HG03575 (cell line): ENCODE data around the gene STK17A.
A peak's percentile ranks its signal among the peaks of the same experiment; 100 is the strongest.
"Not testable (repeated sequence)": the region's sequence is repeated elsewhere in the genome, so short reads cannot be mapped to it uniquely, and the experiment has no call there.

Source experiments
- ATAC-seq: cut with Tn5 transposase; IDR thresholded peaks from one replicate; pipeline ENCODE4 v1.9.1; 2021; ENCODE audit not compliant: unreplicated experiment, insufficient number of reproducible peaks, low FRiP score; ENCODE audit errors: extremely low read depth

The STK17A gene

DNA sequence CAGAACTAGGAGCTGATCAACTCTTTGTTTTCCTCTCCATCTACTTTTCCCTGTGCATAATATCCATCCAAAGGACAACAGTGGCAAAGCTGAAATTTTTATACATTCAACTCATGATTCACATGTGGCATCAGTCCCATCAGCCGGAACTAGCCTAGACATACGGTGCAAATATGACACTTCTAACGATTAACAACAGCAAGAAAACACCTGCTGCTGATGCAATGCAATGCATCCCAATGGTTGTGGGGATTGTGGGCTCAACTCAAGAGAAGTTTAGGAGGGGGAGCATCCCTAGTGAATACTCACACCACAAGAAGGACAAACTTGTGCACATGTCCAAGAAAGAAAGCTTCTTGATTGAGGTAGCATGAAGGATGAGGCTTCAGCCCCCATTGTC lies 20.5 kb upstream of the STK17A start:
- no peak for ATAC-seq

GRCh38 chr7:43565786-43566185 lies 17.1 kb upstream of the STK17A start:
- no peak for ATAC-seq

DNA sequence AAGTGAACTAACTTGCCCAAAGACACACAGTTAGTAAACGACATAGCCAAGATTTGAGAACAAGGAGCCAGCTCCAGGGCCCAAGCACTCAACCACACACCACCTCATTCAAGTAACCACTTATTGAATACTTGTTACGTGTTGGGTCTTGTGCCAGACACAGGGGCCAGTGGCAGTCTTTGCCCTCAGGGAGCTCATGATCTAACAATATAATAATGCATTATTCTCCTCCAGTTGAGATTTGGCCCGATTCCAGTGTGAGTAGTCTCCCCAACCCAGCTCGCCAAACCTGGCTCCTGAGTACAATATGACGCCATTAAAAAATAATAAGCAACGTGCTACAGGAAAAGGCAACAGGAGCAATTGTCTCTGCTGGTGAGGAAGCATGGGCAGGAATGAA lies 14.4 kb upstream of the STK17A start:
- no peak for ATAC-seq

DNA sequence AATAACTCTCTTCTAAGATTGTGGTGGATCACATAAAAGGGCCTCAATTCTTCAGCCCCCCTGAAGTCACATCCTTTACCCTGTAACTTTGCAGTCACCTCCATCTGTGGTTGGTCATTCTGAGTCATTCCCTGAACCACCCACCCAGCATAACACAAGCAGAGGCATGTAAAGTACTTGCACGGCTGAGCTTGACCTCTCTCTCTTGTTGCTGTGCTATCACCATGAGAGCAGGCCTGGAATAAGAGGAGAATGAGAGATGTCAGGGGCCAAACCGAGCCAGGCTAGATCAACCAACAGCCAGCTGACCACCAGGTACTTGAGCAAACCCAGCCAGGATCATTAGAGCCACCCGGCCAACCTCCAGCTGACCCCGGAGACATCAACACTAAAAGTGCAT lies 13.5 kb upstream of the STK17A start:
- ATAC-seq, result peak; percentile 50

- no peak for ATAC-seq
These were observed 12.1 kb upstream of the STK17A start for GRCh38 chr7:43570688-43571365.

- ATAC-seq, result no peak
These were observed 10.3 kb upstream of the STK17A start for GRCh38 chr7:43572516-43573049.

DNA sequence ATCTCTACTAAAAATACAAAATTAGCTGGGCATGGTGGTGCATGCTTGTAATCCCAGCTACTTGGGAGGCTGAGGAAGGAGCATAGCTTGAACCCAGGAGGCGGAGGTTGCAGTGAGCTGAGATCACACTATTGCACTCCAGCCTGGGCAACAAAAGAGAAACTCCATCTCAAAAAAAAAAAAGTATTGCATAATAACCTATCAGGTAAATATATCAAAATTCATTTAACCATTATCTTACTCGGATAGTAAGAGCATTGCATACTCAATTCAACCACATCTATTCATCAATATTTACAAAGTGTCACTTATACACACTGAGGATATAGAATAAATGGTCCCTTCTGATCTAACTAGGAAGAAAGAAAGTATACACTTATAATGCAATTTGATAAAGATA lies 9.1 kb upstream of the STK17A start:
- ATAC-seq, result not testable (repeated sequence)

GRCh38 chr7:43575506-43575905 lies 7.4 kb upstream of the STK17A start:
- no peak for ATAC-seq

GRCh38 chr7:43576241-43576640 lies 6.7 kb upstream of the STK17A start:
- no peak for ATAC-seq

DNA sequence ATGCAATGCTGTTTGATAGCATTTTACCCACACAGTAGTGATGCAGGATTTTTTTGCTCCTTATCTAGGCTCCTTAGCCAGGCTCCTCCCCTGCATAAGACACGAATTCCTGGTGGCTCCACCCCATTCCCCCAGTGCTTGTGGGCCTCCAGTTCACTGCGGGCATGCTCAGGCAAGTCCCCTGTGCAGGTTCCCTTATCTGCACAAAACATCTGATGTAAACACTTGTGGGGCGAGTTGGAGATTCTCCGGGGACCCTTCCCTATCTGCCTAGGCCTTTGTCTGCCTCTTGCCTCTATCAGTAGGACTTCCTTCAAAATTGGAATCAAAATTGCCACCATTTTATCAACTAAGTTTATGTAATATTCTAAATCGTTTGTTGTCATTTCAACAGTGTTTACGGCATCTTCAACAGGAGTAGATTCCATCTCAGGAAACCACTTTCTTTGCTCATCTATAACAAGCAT lies 5.4 kb upstream of the STK17A start:
- no peak for ATAC-seq

DNA sequence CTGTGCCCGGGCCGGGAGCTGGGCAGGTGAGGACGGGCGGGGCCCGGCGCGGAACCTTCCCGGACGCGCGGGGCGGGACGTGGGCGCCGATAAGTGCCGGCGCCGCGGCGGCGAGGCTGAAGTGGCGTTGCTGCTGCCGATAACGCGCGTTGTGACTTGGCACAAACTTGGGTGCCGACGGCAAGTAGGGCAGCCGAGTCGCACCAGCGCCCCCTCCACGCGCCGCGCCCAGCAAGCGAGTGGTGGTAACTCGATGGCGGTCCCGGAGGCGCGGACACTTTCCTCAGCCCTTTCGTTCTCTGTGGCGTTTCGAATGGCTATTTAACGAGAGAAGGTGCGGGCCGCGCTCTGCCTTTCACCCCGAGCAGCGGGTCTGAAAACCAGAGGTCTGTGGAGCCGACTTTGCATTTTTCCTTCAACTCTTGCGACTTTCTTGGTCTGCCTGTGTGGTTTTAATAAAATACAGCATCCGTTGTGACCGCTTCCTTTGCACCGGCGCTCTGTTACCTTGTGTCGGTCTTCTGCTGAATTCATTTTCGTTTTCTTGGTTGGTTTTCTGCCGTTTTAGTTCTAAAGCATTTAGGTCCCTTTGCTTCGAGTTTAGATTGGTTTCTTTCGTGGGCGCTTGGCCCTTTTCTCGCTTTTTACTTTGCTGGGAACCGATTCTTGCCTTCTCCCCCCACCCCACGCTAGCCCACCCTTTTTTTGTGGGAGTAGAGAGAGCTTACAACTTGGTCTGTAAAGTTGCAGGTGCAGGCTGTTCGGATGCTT lies 701 bp downstream of the STK17A start:
- ATAC-seq, result no peak

DNA sequence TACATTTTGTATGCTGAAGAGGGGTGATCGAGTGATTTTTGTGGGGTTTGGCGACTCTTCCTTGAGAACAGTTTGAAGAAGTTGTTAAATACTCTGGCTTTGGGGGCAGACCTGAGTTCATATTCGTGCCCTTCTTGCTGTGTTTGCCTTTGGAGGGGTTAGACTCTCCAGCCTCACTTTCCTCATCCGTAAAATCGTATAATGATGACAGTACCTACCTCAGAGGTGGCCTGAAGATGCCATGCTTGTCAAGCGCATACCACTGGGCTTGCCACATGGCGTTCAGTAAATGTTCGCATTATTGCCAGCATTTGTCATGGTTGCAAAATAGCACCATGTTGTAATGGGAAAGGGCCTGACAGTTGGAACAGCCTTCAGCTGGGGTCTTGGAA lies 1.3 kb downstream of the STK17A start:
- no peak for ATAC-seq

DNA sequence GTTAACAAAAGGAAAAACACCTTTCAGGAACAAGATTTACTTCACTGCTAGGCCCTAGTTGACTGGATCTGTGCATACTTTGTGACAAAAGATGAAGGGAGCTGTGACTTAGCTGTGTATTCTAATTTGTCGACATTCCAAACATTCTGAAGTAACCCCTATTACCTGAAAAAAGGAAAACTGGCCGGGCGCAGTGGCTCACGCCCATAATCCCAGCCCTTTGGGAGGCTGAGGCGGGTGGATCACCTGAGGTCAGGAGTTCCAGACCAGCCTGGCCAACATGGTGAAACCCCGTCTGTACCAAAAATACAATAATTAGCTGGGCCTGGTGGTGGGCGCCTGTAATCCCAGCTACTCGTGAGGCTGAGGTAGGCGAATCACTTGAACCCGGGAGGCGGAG lies 1.8 kb downstream of the STK17A start:
- not testable (repeated sequence) for ATAC-seq

DNA sequence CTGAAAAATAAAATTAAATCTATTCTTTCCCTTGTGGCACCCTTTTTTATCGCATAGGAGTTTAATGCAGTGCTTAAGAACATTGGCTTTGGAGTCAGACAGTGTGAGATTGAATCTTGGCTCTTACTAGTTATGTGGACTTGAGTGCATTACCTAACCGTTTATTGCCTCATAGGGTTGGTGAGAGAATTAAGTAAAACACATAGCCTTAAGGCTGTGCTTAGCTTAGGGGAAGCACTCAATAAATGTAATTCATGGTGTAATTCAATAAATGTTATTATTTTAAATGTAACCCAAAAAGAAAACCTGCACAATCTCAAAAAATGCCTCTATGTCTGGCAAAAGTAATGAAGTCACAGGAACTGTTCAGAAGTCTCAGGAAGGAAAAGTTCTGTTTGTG lies 2.7 kb downstream of the STK17A start:
- ATAC-seq, result no peak

GRCh38 chr7:43586251-43586900 lies 3.5 kb downstream of the STK17A start:
- no peak for ATAC-seq

- ATAC-seq, result no peak
These were observed 5.7 kb downstream of the STK17A start for GRCh38 chr7:43588477-43589132.

DNA sequence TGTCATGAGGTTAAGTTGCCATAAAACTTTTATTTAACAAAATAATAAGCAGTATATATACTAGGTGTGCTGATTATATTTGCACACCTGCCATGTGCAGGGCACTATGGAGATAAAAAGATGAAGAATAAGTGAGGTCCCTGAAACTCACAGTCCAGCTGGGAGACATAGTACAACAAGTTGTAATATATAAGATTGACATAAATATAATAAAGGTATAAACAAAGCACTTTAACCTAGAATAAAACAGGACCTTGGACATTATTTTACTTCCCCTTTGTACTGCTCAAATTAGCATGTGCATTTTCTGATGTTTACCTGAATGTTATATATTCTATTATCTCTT lies 6.2 kb downstream of the STK17A start:
- ATAC-seq, result no peak

DNA sequence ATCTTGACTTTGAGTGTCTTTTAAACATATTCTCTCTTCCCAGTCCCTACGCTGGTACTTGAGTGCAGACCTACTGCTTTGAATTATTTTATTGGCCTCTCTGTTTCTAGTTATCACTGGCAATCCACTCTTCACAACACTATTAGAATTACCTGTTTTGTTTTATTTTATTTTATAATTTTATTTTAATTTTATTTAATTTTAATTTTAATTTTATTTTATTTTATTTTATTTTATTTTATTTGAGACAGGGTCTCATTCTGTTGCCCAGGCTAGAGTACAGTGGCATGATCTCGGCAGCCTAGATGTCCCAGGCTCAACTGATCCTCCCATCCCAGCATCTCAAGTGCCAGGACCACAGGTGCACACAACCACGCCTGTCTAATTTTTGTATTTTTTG lies 6.8 kb downstream of the STK17A start:
- no peak for ATAC-seq

DNA sequence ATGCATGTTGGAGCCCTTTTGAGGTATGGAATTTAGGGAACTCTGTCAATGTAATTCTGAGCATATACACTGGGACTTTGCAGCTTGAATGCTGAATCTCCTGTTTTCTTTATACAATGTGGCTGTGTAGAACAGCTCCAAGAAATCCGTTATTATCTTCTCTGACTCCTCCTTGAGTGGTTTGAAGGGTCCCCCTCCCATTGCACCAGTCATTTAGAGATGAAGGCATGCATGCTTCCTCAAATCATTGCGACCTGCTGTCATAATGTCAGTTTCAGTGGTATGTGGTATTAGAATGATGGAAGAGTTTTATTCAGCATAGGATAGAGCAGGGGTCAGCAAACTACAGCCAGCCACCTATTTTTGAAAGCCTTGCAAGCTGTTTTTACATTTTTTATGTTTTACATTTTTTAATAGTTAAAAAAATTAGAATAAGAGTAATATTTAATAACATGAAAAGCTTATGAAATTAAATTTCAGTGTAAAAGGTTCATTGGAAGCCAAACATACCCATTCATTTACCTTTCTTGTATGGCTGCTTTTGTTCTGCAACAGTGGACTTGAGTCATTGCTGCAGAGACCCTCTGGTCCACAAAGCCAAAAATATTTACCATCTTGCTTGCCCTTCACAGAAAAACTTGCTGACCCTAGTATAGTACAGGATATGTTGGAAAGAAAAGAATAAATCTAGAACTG lies 8.1 kb downstream of the STK17A start:
- ATAC-seq, result peak; percentile 73
